DND-41 (cell line): ENCODE measurements around the gene LRRC38.

ENCODE experiments used
- ATAC-seq: fragments of 200-7000 bp; cut with Tn5 transposase; 3 replicates; pipeline ENCODE4 v1.9.1; 2021; ENCODE audit warnings: low read depth; ENCODE audit not compliant: insufficient read depth
- DNase-seq: peaks from one replicate; pipeline ENCODE4 v3.0.0-alpha.2; 2020
- H2AFZ ChIP-seq: 2 replicates; pipeline ENCODE4 v1.6.0; 2012; ENCODE audit warnings: low read depth, low read length
- H3K27ac ChIP-seq: 2 replicates; pipeline ENCODE4 v1.5.1; 2012; ENCODE audit warnings: low read length, inconsistent platforms
- H3K27me3 ChIP-seq: fragments of 200-600 bp; sonication (generic); 2 replicates; pipeline ENCODE4 v1.6.0; 2012; ENCODE audit warnings: low read length, mild to moderate bottlenecking, inconsistent platforms; ENCODE audit not compliant: insufficient read depth, poor library complexity
- H3K36me3 ChIP-seq: 2 replicates; pipeline ENCODE4 v1.5.1; 2012; ENCODE audit warnings: low read length, inconsistent platforms; ENCODE audit not compliant: insufficient read depth
- H3K4me1 ChIP-seq: 2 replicates; pipeline ENCODE4 v1.5.1; 2012; ENCODE audit warnings: mild to moderate bottlenecking, low read length; ENCODE audit not compliant: insufficient read depth
- H3K4me2 ChIP-seq: 2 replicates; pipeline ENCODE4 v1.6.0; 2012; ENCODE audit warnings: mild to moderate bottlenecking, moderate library complexity, low read length, inconsistent platforms; ENCODE audit not compliant: insufficient read depth
- H3K4me3 ChIP-seq, 2 experiments: fragments of 200-600 bp in 1 of 2; shearing (Covaris generic) in 1 of 2; 2 replicates each; pipeline ENCODE4 v1.5.1; 2012 to 2016; ENCODE audit warnings: inconsistent platforms in 2 of 2, low read length in 2 of 2, mild to moderate bottlenecking in 2 of 2, low read depth in 1 of 2, moderate library complexity in 1 of 2
- H3K79me2 ChIP-seq: 2 replicates; pipeline ENCODE4 v1.6.0; 2012; ENCODE audit warnings: low read length, inconsistent platforms; ENCODE audit not compliant: insufficient read depth
- H3K9ac ChIP-seq: 2 replicates; pipeline ENCODE4 v1.6.0; 2012; ENCODE audit warnings: low read depth, mild to moderate bottlenecking, inconsistent platforms, low read length, moderate library complexity
- H3K9me3 ChIP-seq: 2 replicates; pipeline ENCODE4 v1.5.1; 2012; ENCODE audit warnings: low read length, moderate library complexity, mild to moderate bottlenecking, inconsistent platforms; ENCODE audit not compliant: insufficient read depth, severe bottlenecking
- H4K20me1 ChIP-seq: 2 replicates; pipeline ENCODE4 v1.6.0; 2012; ENCODE audit warnings: low read length; ENCODE audit not compliant: insufficient read depth
- CTCF ChIP-seq: IDR thresholded peaks from 2 replicates; pipeline ENCODE4 v1.5.1; 2012; ENCODE audit warnings: borderline replicate concordance, low read length, moderate library complexity, mild to moderate bottlenecking; ENCODE audit not compliant: poor library complexity, severe bottlenecking; ENCODE audit errors: extremely low read depth
- EZH2 ChIP-seq: IDR thresholded peaks from 3 replicates; pipeline ENCODE4 v1.6.1; 2012; ENCODE audit warnings: borderline replicate concordance, low read depth, mild to moderate bottlenecking, moderate library complexity, low read length, inconsistent platforms; ENCODE audit not compliant: severe bottlenecking

The LRRC38 gene

GRCh38 chr1:13548281-13548680 lies 34.5 kb upstream of the LRRC38 start:
- H3K27ac ChIP-seq = no peak overlapping the region
- no peaks in the 10 kb centered on the region for H3K9me3 ChIP-seq
- no peaks in the 10 kb centered on the region for H3K27me3 ChIP-seq
- H3K4me2 ChIP-seq = no peak overlapping the region
- no peak overlapping the region for H2AFZ ChIP-seq
- DNase-seq (no peak), ATAC-seq (no peak)
- H3K36me3 ChIP-seq = no peaks in the 10 kb centered on the region
- H3K4me1 ChIP-seq = no peaks in the 10 kb centered on the region
- no peak overlapping the region for H3K4me3 ChIP-seq
- H3K79me2 ChIP-seq = no peaks in the 10 kb centered on the region
- no peak overlapping the region for H3K9ac ChIP-seq
- H4K20me1 ChIP-seq = no peaks in the 10 kb centered on the region
- no peak for TF ChIP-seq CTCF
- no peak for TF ChIP-seq EZH2

- no peaks in the 10 kb centered on the region for H3K36me3 ChIP-seq
- H2AFZ ChIP-seq = no peak overlapping the region
- H3K4me3 ChIP-seq = no peak overlapping the region
- no peaks in the 10 kb centered on the region for H3K9me3 ChIP-seq
- H4K20me1 ChIP-seq = no peaks in the 10 kb centered on the region
- no peaks in the 10 kb centered on the region for H3K79me2 ChIP-seq
- TF ChIP-seq EZH2 (no peak), CTCF (no peak)
- H3K9ac ChIP-seq = no peak overlapping the region
- H3K4me2 ChIP-seq = no peak overlapping the region
- H3K27me3 ChIP-seq = no peaks in the 10 kb centered on the region
- H3K4me1 ChIP-seq = no peaks in the 10 kb centered on the region
- ATAC-seq = no peak
- DNase-seq = no peak
- no peak overlapping the region for H3K27ac ChIP-seq
These were observed 33.0 kb upstream of the LRRC38 start for GRCh38 chr1:13546791-13547190.

GRCh38 chr1:13544221-13544556 lies 30.4 kb upstream of the LRRC38 start:
- Histone ChIP-seq H3K27ac (no peak overlapping the region), H3K4me3 (no peak overlapping the region), H2AFZ (no peak overlapping the region), H3K36me3 (no peaks in the 10 kb centered on the region), H3K27me3 (no peaks in the 10 kb centered on the region), H3K4me2 (no peak overlapping the region), H3K9me3 (no peaks in the 10 kb centered on the region), H4K20me1 (no peaks in the 10 kb centered on the region), H3K79me2 (no peaks in the 10 kb centered on the region), H3K4me1 (peaks cover 6% of the 10 kb centered on the region; the same call in 1 of the 2 replicates), H3K9ac (no peak overlapping the region)
- ATAC-seq = no peak
- no peak for DNase-seq
- TF ChIP-seq CTCF (no peak), EZH2 (no peak)
